ENCODE data around the gene ELFN2.

ELFN2 gene

DNA sequence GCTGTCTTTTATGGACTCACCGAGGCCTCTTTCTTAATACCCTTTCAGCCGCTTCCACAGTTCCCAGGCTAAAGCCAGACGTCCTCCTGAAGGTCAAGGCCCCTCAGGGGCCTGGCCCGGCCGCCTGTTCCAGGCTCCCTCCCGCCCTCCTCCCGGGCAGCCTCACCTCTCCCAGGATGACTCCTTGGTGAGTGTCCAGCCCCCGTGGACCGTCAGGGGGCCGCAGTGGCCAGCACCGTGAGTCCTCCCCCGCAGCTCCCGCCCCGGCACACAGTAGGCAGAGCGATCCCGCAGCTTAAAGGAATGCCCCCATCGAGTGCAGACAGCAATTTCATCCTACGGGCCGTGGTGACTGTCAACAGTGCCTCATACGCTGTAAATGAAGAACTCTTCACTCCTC is 32.9 kb downstream of the ELFN2 start:
- TF ChIP-seq, protein P1, sequence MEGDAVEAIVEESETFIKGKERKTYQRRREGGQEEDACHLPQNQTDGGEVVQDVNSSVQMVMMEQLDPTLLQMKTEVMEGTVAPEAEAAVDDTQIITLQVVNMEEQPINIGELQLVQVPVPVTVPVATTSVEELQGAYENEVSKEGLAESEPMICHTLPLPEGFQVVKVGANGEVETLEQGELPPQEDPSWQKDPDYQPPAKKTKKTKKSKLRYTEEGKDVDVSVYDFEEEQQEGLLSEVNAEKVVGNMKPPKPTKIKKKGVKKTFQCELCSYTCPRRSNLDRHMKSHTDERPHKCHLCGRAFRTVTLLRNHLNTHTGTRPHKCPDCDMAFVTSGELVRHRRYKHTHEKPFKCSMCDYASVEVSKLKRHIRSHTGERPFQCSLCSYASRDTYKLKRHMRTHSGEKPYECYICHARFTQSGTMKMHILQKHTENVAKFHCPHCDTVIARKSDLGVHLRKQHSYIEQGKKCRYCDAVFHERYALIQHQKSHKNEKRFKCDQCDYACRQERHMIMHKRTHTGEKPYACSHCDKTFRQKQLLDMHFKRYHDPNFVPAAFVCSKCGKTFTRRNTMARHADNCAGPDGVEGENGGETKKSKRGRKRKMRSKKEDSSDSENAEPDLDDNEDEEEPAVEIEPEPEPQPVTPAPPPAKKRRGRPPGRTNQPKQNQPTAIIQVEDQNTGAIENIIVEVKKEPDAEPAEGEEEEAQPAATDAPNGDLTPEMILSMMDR (IDR thresholded peaks at IDR 0.05; ENCODE audit: low read depth, low read length, missing control alignments) = no peak
- no peak for DNase-seq (ENCODE audit: low read depth)

DNA sequence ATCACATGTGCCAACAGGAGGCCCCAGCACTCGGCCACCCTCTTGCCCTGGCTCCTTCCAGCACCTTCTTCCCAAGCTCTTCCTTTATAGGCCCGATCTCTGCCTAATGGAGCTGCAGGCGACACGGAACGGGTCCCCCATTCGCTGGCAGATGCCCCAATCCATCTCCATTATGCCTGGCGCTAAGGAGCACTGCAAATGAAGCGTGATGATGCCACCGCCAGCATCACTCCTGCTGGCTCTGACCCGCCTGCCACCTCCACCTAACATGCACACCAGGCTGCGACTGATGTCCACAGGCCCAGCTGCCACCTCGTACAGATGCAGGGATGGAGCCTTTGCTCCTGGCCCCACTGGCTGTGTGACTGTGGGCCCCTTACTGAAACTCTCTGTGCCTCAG is 33.5 kb downstream of the ELFN2 start:
- DNase-seq (ENCODE audit: low read depth) = no peak
- no peak overlapping the region for H3K4me3 ChIP-seq (ENCODE audit: low read depth, low read length)
- TF ChIP-seq, protein P1 (IDR thresholded peaks at IDR 0.05; ENCODE audit: low read depth, low read length, missing control alignments) = no peak

More for the DNA sequence above, 32.9 kb downstream of the ELFN2 start:
- H3K4me3 ChIP-seq (ENCODE audit: low read depth, low read length) = no peak overlapping the region

DNA sequence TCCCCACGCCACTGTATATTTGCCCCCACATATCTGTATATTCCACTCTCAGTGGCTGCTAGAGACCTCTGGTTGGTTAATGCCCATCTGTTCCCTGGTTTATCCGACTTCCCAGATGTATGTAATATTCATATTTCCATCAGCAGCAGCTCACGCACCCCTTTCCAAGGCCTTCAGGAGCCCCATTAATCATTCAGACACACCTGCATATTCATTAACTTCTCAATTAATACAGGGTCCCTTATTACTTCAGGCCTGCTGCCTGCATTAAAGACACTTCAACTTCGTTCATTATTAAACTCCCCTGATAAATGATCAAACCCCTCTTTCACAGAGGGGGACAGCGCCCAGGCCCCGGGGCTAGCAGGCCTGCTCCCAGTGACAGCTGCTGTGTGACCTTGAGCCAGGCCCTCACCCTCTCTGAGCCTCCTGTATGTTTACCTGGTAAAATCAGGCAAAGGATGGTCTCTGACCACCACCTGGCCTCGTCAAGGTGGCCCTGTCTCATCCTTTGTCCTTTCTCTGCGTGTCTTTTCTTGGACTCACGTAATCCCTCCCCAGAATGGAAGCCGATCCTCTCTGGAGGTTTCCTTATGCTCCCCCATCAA is 34.5 kb downstream of the ELFN2 start:
- TF ChIP-seq, protein P1 (IDR thresholded peaks at IDR 0.05; ENCODE audit: low read depth, low read length, missing control alignments) = no peak
- H3K4me3 ChIP-seq (ENCODE audit: low read depth, low read length) = no peak overlapping the region
- DNase-seq (ENCODE audit: low read depth) = no peak

DNA sequence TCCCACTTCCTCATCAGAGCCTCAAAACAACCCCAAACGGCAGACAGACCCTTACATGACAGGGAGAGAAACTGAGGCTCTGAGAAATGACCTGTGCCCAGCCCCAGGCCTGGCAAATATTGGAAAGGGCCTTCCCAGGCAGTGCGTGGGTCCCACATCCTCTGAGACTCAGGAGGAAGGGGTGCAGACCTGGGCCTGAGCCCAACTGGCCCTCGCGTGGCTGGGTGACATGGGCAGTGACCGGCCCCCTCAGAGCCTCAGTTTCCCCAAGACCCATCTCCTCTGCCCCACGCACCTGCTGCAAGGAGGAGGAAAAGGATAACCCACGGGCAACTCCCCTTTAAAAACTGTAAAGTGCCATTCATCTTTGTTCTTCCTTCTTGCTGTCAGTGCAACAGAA is 35.6 kb downstream of the ELFN2 start:
- no peak for DNase-seq (ENCODE audit: low read depth)
- TF ChIP-seq, protein P1 (IDR thresholded peaks at IDR 0.05; ENCODE audit: low read depth, low read length, missing control alignments) = no peak
- no peak overlapping the region for H3K4me3 ChIP-seq (ENCODE audit: low read depth, low read length)

DNA sequence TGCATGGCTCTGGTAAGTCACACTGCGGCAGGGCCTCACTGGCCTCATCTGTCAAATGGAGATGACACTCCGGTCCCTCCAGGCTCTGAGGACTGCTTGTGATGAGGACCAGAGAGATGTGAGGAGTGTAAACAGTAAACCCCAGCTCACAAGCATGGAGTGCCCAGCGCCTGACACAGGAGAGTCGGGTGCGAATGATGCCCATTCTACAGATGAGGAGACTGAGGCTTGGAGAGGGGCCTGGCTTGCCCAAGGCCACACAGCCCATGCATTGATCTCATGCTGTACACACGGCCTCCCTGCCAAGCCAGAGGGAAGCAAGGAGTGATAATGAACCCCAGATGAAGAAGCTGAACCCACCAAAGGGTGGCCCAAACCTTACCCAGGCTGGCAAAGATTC is 37.2 kb downstream of the ELFN2 start:
- TF ChIP-seq, protein P1 (IDR thresholded peaks at IDR 0.05; ENCODE audit: low read depth, low read length, missing control alignments) = no peak
- H3K4me3 ChIP-seq (ENCODE audit: low read depth, low read length) = no peak overlapping the region
- DNase-seq (ENCODE audit: low read depth) = no peak

DNA sequence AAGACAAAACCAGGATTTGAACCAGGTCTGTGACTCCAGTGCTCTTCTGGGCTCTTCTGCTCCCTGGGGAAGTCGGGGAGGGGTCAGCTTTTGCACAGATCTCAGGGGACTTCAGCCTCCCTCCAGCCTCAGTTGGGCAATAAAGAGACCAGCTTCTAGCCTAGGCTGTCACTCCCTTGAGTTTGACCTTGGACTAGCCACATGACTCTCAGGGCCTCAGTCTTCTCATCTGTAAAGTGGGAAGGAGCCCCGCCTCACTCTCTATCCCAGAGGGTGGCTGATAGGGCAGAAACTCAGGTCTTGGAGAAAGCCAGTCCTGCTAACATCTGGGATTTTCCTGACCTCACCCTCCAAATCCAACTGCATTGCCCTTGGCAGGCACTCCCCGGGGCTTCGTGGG is 38.7 kb downstream of the ELFN2 start:
- DNase-seq (ENCODE audit: low read depth) = no peak
- TF ChIP-seq, protein P1 (IDR thresholded peaks at IDR 0.05; ENCODE audit: low read depth, low read length, missing control alignments) = no peak
- no peak overlapping the region for H3K4me3 ChIP-seq (ENCODE audit: low read depth, low read length)

DNA sequence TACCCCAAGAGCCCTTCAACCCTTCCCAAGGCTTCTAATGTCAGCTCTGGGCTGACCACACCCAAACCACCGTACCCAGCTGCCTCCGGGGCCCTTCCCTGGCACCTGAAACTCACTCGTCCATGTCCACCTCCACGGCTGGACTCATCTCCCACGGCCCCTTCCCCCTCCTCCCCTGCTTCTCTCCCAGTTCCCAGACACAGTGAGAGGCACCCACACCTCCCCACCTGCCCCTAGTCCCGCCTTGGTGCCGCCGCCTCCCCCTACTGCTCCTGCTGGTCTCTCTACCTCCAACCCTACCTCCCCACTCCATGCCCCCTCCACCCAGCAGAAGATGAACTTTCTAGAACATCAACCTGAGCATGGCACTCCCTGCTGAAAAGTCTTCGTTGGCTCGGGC is 39.5 kb downstream of the ELFN2 start:
- no peak overlapping the region for H3K4me3 ChIP-seq (ENCODE audit: low read depth, low read length)
- no peak for DNase-seq (ENCODE audit: low read depth)
- TF ChIP-seq, protein P1 (IDR thresholded peaks at IDR 0.05; ENCODE audit: low read depth, low read length, missing control alignments) = no peak

Measured in GM12864 (cell line).